Measurements from ENCODE around the gene AGBL4.

AGBL4 gene

DNA sequence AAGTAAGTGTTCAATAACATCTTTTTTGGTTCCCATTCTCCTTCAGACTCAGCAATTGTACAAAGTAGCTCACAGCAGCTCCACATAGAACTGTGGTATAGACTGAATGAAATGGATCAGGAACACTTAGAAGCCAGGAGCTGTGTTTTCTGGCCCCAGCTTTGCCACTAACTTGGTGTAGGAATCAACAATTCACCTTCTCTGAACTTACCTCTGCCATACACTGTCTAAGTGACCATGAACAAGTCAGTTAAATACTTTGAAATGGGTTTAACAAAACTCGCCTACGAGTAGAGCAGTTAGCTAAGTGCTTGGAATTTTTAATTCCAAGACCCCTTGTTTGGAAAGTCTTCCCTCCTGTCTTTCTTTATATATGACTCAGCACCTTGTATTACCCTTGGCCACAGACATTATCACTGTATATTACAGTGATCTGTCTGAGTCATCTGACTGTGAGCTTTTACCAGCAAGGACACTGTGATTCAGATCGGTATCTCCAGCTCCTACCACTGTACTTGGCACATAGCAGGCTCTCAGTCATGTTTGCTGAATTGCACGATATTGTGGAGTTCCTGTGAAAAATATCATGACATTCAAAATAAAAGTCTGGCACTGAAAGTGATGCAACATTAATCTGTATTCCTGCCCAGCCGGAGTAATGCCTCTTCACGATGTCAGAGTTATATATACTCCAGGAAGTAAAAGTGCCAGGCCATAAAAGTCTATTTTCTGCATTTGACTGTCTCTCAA is 1145.4 kb downstream of the AGBL4 start:
- DNase-seq: peak; percentile 95

DNA sequence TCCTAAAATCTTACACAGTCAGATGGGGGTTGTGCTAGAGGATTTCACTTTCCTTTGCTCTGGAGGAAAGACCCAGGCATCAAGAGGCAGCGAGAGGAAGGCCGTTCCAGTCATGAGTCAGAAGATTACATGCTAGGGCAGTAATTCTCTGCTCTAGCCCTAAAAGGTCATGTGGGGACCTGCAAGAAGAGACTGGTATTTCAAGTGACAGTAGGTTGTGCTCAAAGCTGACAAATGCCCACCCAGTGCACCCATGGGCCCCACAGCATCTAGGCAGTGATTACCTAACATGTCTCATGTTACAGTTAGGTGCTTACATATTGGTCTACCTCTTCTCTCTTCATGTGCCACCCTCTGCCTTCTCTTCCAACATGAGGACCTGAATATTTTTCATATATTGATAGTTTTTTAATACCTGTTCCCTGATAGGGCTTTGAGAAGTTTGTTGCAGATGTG is 1147.4 kb downstream of the AGBL4 start:
- DNase-seq: peak; percentile 78

DNA sequence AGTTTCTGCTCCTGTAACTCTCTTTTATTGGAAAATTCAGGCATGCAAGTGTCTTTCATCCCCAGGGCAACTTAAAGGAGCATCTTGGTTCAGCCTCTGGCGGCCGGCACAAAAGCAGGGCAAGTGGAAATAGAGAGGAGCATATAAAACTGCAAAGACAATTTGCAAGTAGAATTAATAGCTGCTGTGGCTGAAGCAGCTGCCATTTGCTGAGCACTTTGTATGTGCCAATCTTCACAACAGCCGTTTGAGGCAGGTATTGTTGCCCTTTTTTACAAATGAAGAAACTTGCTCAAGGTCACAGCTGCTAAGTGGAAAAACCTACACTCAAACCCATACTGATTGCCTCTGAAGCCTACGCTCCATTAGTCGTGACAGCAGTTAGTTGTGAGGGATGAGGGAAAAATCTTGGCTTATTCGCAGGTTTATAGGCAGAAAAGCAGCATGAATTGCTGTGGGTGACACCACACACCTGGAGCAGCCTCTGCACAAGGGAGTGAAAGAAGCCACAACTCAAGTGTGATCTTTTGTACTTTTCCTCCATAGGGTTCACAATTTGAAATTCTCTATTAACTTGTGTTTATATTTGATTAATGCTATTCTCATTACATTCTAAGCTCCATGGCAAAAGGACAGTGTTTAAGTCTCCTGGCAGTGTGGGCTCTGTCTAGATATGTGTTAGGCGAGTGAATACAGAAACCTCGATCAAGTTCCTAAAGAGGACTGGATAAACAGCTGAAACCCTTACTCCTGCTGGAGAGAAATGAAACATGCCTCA is 1148.0 kb downstream of the AGBL4 start:
- no peak for DNase-seq

DNA sequence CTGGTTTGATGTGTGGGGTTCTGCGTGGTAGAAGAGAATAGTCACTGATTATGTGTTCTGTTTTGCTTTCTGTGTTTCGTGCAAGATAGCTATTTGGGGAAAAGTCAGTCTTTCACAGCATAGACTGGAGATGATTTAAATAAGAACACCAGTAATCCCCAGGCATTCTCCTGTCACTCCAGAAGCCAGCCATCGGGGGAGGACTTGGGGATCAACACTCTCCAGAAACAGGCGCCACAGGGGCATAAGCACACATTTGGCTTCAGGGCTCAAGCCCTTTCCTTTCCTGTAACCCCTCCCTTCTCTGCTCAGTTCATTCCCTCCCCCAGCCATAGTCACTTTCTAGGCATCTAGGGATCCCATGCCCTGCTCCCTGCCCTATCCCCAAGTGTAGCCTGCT is 1149.8 kb downstream of the AGBL4 start:
- peak; percentile 24 for DNase-seq

DNA sequence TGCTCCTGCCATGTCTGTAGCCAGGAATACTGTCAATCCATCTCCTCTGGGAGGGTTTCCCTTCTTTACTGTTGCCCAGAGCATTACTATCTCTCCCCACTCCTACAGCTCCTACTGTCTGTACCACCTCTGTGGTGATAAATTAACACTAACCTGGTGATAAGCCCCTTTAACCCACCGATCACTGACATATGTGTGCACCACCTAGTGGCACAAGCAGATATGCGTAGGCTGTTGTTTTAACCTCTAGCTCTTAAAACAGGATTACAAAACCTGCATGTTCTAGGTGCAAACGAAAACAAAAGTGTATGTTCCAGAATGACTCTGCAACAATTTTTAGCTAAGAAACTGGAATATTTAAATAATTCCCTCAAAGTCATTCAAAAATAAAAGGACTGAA is 1153.2 kb downstream of the AGBL4 start:
- DNase-seq: no peak

DNA sequence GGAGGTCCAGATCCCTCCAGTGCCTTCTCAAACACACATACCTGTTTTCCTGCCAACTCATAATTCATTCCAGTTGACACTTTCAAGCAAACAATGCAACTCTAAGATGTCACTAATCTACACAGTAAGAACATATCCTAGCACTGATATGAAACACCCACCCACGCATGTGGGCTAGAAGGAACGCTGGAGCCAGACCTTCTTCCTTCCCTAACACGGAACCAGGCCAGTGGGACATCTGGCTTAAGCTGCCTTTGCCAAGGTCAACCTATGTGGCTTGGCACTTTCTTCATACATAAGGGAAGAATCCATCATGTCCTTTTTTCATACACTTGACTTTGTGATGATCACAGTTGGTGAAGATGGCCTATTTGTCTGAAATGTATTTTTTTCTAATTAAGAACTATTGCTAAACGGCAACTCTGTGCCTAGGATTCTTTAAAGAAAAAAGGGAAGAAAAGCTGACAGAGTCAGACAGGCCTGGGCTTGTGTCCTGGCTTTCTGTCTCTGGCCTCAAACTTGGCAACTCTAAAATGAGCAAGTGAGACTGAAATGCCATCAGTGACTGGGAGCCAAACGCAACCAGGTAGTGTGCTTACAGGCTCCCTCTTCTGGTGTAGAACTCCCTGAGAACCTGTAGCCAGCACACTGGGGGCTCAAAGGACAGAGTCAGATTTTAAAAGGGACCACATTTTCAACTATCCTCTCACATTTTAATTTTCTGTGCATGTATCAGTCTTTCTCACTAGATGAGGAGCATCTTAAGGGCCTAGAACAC is 1154.4 kb downstream of the AGBL4 start:
- no peak for DNase-seq

DNA sequence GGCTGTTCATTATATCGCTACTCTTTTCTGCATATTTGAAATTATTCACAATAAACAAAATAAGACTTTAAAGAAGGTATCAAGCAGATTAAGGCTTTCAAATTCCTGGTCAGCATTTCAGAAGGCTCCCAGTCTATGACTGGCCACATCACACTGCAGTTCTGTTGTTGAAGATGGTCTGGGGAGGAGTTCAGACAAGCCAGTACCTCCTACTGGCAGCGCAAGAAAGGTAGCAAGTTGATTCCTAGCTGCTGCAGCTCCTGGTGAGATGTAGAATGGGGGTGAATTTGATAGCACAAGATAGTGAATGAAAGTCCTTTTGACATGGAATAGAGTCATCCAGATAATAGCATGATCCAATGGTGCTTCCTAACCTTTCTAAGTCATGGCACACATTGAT is 1158.8 kb downstream of the AGBL4 start:
- DNase-seq: no peak

DNA sequence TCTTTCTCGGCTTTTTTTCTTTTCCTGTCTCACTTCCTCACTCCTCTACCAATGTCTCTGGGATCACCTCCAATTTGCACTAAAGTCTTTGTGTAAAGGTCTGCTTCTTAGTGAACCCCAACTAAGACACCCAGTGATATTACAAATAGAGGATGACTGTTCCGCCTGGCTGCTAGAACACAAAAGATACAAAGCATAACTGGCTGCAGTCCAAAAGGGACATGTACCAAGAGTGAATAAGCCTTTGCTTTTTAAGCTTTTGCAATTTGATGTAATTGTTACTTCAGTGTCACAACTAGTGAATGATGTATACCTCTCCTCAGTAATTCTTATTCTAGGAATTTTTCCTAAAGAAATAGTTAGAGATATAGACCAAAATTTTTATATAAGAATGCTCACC is 1164.3 kb downstream of the AGBL4 start:
- peak; percentile 68 for DNase-seq

DNA sequence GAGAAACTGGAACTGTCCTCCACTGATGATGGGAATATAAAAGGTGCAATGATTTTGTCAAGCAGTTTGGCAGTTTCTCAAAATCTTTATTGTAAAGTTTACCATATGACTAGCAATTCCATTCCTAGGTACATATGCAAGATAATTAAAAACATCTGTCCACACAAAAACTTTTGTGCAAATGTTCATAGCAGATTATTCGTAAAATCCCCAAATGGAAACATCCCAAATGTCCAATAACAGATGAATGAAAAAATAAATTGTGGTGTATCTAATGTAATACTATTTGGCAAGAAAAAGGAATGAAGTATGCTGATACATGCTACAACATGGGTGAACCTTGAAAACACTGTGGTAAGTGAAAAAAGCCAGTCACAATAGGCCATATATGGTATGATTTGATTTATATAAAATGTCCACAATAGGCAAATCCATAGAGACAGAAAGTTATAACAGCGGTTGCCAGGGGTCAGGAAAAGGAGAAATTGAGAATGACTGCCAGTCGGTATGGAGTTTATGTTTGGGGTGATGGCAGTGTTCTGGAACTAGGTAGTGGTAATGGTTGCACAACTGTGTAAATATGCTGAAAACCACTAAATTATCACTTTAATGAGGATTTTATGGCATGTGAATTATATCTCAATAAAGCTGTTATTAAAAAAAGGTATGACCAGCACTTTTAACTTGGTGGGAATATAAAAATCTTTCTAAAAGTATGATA is 1165.4 kb downstream of the AGBL4 start:
- DNase-seq: peak; percentile 21

DNA sequence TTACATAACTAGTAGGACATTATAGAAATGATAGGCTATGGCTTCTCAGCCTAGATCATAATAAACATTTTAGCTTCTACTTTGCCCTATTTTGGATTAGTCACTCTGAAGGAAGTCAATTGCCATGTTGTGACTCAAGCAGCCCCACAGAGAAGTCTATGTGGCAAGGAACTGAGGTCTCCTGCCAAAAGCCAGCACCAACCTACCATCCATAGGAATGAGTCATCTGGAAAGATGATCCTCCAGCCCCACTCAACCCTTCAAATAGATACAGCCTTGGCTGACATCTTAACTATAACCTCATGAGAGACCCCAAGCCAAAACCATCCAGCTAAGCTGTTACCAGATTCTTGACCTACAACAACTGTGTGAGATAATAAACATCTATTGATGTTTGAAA is 1170.7 kb downstream of the AGBL4 start:
- DNase-seq: peak; percentile 97

DNA sequence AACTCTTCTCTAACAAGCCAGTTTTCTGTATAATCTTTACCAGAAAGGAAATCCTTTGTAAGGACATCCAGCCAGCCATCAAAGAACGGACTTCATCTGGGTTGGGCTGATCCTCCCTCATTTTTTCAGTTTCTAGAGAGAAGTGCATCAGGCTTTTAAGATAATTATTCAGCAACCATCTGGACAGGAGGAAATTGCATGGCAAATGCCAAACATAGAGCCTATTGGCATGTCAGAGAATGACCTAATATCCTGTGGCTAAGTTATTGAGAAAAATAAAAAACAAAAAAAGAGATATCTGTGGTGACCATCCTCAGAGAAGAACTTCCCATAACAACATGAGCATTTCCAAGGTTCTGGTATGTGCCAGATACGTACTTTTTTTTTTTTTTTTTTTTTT is 1172.1 kb downstream of the AGBL4 start:
- DNase-seq: peak; percentile 66

DNA sequence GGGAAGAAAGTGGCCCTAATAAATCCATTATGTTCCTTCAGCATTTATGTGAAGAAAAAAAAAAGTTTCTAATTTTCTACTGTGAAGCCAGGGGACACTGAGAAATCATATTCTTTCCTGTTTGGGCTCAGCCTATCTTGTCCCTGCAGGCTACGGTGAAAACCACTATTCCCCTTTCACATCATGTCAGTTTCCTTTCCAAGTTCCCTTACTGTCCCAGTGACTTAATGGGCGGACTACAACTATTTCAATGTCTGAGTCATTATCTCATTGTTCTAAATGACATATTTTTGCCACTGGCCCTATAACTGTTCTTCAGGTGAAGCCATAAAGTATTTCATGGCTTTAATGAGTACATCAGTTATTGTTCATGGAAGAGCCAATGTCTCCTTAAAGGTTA is 1175.7 kb downstream of the AGBL4 start:
- DNase-seq: no peak

DNA sequence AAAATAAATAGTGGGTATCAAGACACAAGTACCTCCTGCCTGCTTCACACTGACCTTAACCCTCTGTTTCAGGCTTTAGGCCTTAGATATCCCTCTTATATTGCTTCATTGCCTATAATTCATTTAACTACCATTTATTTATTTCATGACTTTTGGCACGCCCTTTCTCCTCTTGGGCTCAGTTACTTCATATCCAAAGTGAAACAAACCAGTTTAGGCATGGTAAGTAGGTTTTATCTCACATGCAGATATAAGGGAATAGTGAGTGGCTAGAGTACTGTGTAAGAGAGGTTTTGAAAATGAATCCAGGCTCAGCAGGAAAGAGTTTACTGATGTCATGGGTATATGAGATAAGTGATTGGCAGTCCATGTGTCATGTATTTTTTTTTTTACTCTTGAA is 1177.3 kb downstream of the AGBL4 start:
- DNase-seq: no peak

DNA sequence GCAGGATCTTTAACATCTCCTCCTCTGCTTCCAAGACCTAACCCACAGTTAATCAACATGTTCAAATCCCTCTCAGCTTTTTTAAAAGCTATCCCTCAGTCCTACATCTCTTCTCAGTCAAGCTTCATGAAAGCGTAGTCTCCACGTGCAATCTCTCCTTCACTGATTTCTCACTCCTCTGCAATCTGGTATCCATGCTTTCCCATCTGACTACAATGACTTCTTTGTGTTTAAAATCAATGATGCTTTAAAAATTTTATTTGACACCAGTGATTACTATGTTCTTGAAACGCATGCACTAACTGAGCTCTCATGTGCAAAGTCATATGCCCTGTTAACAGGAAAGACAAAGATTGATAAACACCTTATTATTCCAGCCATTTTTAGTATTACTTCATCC is 1179.6 kb downstream of the AGBL4 start:
- no peak for DNase-seq

DNA sequence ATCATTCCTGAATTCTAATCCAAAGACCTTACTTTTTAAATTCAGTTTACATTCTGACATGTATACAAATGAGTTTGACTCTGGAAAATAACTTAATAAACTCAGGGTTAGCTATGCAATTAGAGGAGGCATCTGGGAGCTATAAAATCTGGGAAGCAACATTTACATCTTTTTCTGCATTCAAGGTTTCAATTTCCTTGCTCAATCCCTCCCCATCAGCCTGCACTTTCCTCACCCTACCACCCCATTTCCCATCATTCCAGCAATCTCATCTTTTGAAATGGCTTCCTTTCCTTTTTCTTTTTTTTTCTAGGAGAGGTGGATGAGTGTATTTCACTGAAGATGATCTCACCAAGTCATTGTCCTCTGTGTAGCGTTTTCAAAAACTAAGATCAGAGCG is 1181.8 kb downstream of the AGBL4 start:
- no peak for DNase-seq

DNA sequence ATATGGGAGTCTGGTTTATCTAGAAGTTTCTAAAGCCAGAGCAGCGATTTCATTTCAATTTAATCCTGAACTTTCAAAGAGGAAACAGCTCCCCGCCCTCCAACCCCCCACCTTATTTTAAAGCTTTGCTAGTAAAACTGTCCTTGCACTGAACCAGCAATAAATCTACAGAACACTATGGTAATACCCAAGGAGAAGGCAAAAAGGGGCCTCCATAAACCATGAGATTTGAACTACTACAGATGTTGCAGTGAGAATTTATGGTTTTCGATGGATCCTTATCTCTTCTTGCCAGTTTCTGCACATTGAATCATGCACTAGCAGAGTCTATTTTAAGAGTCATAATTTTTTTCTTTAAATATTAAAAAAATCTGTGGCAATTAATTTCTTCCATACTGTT is 1182.3 kb downstream of the AGBL4 start:
- no peak for DNase-seq

DNA sequence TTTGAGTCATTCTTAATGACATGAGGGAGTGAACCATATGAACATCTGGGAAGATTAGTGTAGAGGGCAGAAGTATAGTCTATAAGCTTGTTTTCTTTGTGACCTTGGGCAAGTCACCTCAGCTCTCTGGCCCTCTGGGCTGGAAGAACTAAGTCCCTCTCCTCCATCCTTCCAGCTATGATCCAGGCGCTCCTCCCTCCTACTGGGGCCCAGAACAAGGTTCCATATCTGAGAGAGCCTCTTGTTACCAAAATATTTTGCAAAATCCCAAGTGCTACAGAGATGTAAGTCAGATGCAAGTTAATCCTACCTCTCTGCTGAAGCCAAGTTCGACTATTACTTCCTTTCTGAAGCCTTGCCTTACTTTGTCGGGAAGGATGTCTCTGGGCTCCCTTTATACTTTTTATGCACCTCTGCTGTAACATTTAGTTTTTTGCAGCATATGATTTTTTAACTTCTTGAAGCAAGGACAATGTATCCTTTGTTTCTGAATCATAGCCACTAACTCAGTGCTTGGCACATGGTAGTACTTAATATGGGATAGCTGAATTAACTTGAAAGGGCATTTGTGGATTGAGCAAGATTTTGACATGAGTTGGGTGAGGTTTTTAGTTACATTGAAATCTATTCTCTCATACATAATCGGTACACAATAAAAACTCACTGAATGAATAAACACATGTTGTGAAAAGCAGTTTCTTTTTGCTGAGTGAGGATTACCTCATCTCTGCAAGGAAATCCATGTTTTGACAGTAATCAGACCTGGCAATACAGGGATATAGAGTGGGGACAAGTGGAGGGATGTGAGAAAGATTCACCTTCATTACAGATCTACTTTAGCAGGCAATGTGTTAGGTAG is 1192.4 kb downstream of the AGBL4 start:
- no peak for DNase-seq

DNA sequence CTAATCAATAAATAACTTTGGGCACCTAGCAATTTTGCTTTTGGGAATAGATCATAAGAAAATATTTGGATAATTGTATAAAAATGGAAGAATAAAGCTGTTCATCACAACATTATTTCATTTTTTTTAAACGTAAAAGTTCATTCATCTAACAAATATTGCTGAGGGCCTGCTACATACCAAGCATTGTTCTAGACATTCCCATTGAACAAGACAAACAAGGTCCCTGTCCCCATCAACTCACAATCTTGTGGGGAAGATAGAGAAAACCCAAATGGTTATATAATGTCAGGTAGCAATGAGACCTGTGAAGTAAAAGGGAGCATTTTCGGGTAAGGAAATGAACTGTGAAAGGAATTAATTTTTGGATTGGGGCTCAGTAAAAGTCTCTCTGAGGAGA is 1193.0 kb downstream of the AGBL4 start:
- DNase-seq: peak; percentile 54

DNA sequence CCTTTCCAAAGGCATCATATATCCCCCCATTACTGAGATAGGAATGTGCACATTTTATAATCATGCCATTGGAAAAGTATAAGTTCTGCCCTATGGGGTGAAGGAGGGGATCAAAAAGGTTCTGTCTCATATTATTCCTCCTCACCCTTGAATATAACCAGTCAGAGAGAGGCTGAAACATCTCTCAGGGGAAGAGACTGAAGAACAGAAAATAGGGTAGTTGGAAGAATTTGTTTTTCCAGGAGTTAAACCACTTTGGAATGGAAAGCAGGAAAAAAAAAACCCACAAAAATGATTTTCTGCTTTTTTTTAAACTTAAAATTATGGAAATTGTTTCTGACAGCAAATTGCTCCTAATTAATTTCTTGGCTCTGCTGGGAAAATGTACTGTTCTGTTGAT is 1194.3 kb downstream of the AGBL4 start:
- DNase-seq: no peak

DNA sequence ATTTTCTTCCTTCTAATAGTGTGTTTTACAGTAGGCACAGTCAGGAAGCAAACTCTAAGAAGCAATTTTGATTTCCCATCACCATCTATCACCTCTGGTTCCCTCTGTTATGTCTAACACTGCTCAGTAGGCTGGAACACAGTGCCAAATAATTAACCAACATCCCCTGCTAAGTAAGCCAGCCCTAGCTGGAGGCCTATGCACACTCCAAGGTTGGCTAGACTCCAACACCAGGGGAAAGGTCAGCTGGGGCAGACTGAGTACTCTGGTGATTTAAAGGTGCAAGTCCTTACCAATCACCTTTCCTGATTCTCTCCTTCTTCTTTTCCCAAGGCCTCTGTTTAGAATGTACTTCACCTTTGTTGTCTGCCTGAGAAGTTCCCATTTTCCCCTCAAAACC is 1200.6 kb downstream of the AGBL4 start:
- no peak for DNase-seq

DNA sequence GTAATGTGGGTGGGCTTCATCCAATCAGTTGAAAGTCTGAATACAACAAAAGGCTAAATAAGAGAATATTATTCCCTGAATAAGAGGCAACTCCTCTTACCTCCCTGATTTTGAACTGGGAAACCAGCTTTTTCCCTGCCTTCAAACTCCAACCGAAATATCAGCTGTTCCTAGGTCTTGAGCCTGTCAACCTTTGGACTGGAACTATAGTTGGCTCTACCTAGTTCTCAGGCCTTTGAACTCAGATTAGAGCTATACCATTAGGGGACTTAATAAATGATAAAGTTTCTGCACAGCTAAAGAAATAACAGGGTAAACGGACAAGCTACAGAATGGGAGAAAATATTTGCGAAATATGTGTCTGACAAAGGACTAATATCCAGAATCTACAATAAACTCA is 1203.3 kb downstream of the AGBL4 start:
- DNase-seq: no peak
